ENCODE measurements around the gene ZBTB42.

- no peak for TF ChIP-seq CTCF (conservative IDR thresholded peaks at IDR 0.05; ENCODE audit: low read depth, low read length)
- TF ChIP-seq EZH2phosphoT487 (IDR thresholded peaks at IDR 0.05; ENCODE audit: borderline replicate concordance, low read length), result no peak
Observed at GRCh38 chr14:104752423-104752734, 48.5 kb upstream of the ZBTB42 start.

Measured in PC-3 (cell line).